ENCODE data around the gene KCMF1. TPM values are rescaled to one million over a fixed set of nuclear protein-coding genes. Genes with fewer than 3 reads are reported as not detected.
A peak's percentile ranks its signal among the peaks of the same experiment; 100 is the strongest.

The KCMF1 gene
- total RNA-seq, 1 donor from 2014 or later: 97.6 TPM

DNA sequence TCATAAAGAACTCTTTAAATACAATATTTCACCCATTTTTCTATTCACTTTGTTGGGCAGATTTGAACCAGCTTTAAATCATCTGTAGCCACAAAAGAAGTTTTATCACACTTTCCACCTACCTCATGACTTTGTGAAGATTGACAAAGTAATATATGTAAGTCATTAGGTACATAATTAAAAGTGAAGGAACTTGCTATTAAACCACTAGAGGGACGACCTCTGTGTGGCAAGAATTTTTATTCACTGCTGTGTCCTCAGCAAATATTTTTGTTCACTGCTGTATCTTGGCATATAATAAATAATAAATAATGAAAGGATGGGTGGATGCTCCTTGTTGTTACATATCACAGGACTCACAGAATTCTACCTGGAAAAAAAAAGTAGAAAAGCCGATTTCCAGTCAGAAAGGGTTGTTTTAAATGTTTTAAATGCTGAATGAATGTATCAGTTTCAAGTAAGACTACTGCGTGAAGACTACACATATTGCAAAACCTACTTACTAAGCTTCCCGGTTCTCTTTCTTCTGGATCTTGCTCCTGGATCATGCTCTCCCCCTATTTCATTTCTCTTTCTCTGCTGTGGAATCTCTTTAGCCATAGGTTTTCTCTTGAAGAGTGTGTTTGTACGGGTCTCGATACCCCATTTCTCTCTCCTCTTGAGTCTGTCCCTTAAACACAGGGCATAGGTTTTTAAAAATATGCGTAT, 44.8 kb downstream of the KCMF1 start:
- no peak overlapping the region for H3K4me3 ChIP-seq (ENCODE audit: low read depth, low read length)
- no peak for DNase-seq (ENCODE audit: low read depth)
- no peak for TF ChIP-seq CTCF (IDR thresholded peaks at IDR 0.05; ENCODE audit: insufficient read depth, low read length, poor library complexity, severe bottlenecking)

GRCh38 chr2:85016446-85016845, 45.5 kb downstream of the KCMF1 start:
- no peak for TF ChIP-seq CTCF (IDR thresholded peaks at IDR 0.05; ENCODE audit: insufficient read depth, low read length, poor library complexity, severe bottlenecking)
- no peak overlapping the region for H3K4me3 ChIP-seq (ENCODE audit: low read depth, low read length)
- no peak for DNase-seq (ENCODE audit: low read depth)

More for the DNA sequence above, 44.8 kb downstream of the KCMF1 start:
- no peaks in the 10 kb centered on the region for H3K27me3 ChIP-seq (ENCODE audit: control insufficient read depth, insufficient read depth, low read length)
- no peaks in the 10 kb centered on the region for H3K36me3 ChIP-seq (ENCODE audit: control insufficient read depth, insufficient read depth, low read length)

GRCh38 chr2:85017411-85018048, 46.6 kb downstream of the KCMF1 start:
- H3K36me3 ChIP-seq (ENCODE audit: control insufficient read depth, insufficient read depth, low read length): no peaks in the 10 kb centered on the region
- DNase-seq (ENCODE audit: low read depth): no peak
- no peaks in the 10 kb centered on the region for H3K27me3 ChIP-seq (ENCODE audit: control insufficient read depth, insufficient read depth, low read length)
- H3K4me3 ChIP-seq (ENCODE audit: low read depth, low read length): no peak overlapping the region
- peak; percentile 12 for TF ChIP-seq CTCF (IDR thresholded peaks at IDR 0.05; ENCODE audit: insufficient read depth, low read length, poor library complexity, severe bottlenecking)

More at GRCh38 chr2:85016446-85016845, 45.5 kb downstream of the KCMF1 start:
- H3K36me3 ChIP-seq (ENCODE audit: control insufficient read depth, insufficient read depth, low read length): no peaks in the 10 kb centered on the region
- no peaks in the 10 kb centered on the region for H3K27me3 ChIP-seq (ENCODE audit: control insufficient read depth, insufficient read depth, low read length)

- Histone ChIP-seq H3K36me3 (ENCODE audit: control insufficient read depth, insufficient read depth, low read length) (no peaks in the 10 kb centered on the region), H3K27me3 (ENCODE audit: control insufficient read depth, insufficient read depth, low read length) (no peaks in the 10 kb centered on the region), H3K4me3 (ENCODE audit: low read depth, low read length) (no peak overlapping the region)
- DNase-seq (ENCODE audit: low read depth): no peak
- no peak for TF ChIP-seq CTCF (IDR thresholded peaks at IDR 0.05; ENCODE audit: insufficient read depth, low read length, poor library complexity, severe bottlenecking)
Observed at GRCh38 chr2:85018049-85018447, 47.1 kb downstream of the KCMF1 start.

GRCh38 chr2:85019121-85019520, 48.2 kb downstream of the KCMF1 start:
- Histone ChIP-seq H3K27me3 (ENCODE audit: control insufficient read depth, insufficient read depth, low read length) (no peaks in the 10 kb centered on the region), H3K4me3 (ENCODE audit: low read depth, low read length) (no peak overlapping the region), H3K36me3 (ENCODE audit: control insufficient read depth, insufficient read depth, low read length) (no peaks in the 10 kb centered on the region)
- no peak for TF ChIP-seq CTCF (IDR thresholded peaks at IDR 0.05; ENCODE audit: insufficient read depth, low read length, poor library complexity, severe bottlenecking)
- DNase-seq (ENCODE audit: low read depth): peak; percentile 26
